Stimulated activated naive CD4-positive, alpha-beta T cell treated with Interleukin-2 at 50 U/mL for 16 hours (primary cell): Measurements from ENCODE around the gene LYSET.
"Not testable (repeated sequence)": the region's sequence is repeated elsewhere in the genome, so short reads cannot be mapped to it uniquely, and the experiment has no call there.

Experiments used
- DNase-seq: peaks from one replicate; lab custom pipeline; 2025; lab: John Stamatoyannopoulos, UW

Gene LYSET

GRCh38 chr14:93223565-93223964, 38.4 kb downstream of the LYSET start:
- DNase-seq, result no peak

GRCh38 chr14:93228550-93228949, 43.4 kb downstream of the LYSET start:
- no peak for DNase-seq

- no peak for DNase-seq
Measured at GRCh38 chr14:93230539-93230938, 45.4 kb downstream of the LYSET start.

- DNase-seq, result no peak
Measured at GRCh38 chr14:93231129-93231979, 46.2 kb downstream of the LYSET start.

GRCh38 chr14:93232159-93232558, 47.0 kb downstream of the LYSET start:
- DNase-seq, result no peak

GRCh38 chr14:93233078-93233477, 48.0 kb downstream of the LYSET start:
- not testable (repeated sequence) for DNase-seq

GRCh38 chr14:93234798-93235197, 49.7 kb downstream of the LYSET start:
- no peak for DNase-seq
